HepG2 (cell line): ENCODE results near the gene EMC9. TPM values are rescaled to one million over a fixed set of nuclear protein-coding genes. Genes with fewer than 3 reads are reported as not detected.

Source experiments
- ARID4A ChIP-seq: sonication (generic); formaldehyde crosslinking; IDR thresholded peaks from 2 replicates; pipeline ENCODE4 v1.5.0; 2020; ENCODE audit warnings: mild to moderate bottlenecking, missing genetic modification reagents, borderline replicate concordance
- BRF2 ChIP-seq: sonication (generic); formaldehyde crosslinking; IDR thresholded peaks from 2 replicates; pipeline ENCODE4 v1.8.1; 2022; ENCODE audit warnings: mild to moderate bottlenecking, missing genetic modification reagents
- ELF4 ChIP-seq: sonication (generic); formaldehyde crosslinking; IDR thresholded peaks from 2 replicates; pipeline ENCODE4 v1.5.0; 2020; ENCODE audit warnings: missing genetic modification reagents, mild to moderate bottlenecking, moderate library complexity, borderline replicate concordance
- GFI1 ChIP-seq: sonication (generic); formaldehyde crosslinking; IDR thresholded peaks from 2 replicates; pipeline ENCODE4 v1.5.0; 2020; ENCODE audit warnings: missing genetic modification reagents, mild to moderate bottlenecking, borderline replicate concordance
- HNRNPLL ChIP-seq: fragments of 200-400 bp; formaldehyde crosslinking; IDR thresholded peaks from 2 replicates; pipeline ENCODE4 v1.6.1; 2017; ENCODE audit warnings: mild to moderate bottlenecking, low read depth, low read length; ENCODE audit not compliant: poor library complexity, severe bottlenecking
- HOXA9 ChIP-seq: sonication (generic); formaldehyde crosslinking; IDR thresholded peaks from 2 replicates; pipeline ENCODE4 v1.8.1; 2022; ENCODE audit warnings: missing genetic modification reagents, mild to moderate bottlenecking, moderate library complexity, borderline replicate concordance
- MTA1 ChIP-seq: sonication (generic); formaldehyde crosslinking; IDR thresholded peaks from 2 replicates; pipeline ENCODE4 v1.4.0; 2020; ENCODE audit warnings: missing genetic modification reagents, mild to moderate bottlenecking, borderline replicate concordance
- NFE2L1 ChIP-seq: sonication (generic); formaldehyde crosslinking; IDR thresholded peaks from 2 replicates; pipeline ENCODE4 v1.4.0; 2020; ENCODE audit warnings: missing genetic modification reagents, mild to moderate bottlenecking, borderline replicate concordance
- NRL ChIP-seq: sonication (generic); formaldehyde crosslinking; IDR thresholded peaks from 2 replicates; pipeline ENCODE4 v1.5.0; 2020; ENCODE audit warnings: missing genetic modification reagents, mild to moderate bottlenecking, moderate library complexity, borderline replicate concordance
- TP53 ChIP-seq: sonication (generic); formaldehyde crosslinking; conservative IDR thresholded peaks from 2 replicates; pipeline ENCODE4 v1.4.0; 2020; ENCODE audit warnings: missing genetic modification reagents
- U2AF1 ChIP-seq: fragments of 200-400 bp; formaldehyde crosslinking; optimal IDR thresholded peaks from 2 replicates; pipeline ENCODE3; 2017; ENCODE audit warnings: mild to moderate bottlenecking, low read depth, low read length
- ZFY ChIP-seq: sonication (generic); formaldehyde crosslinking; IDR thresholded peaks from 2 replicates; pipeline ENCODE4 v1.4.0; 2020; ENCODE audit warnings: missing genetic modification reagents
- ZNF24 ChIP-seq: fragments of 450-650 bp; IDR thresholded peaks from 2 replicates; pipeline ENCODE4 v1.6.1; 2017; ENCODE audit warnings: antibody characterized with exemption, mild to moderate bottlenecking
- ZNF331 ChIP-seq: sonication (generic); formaldehyde crosslinking; IDR thresholded peaks from 2 replicates; pipeline ENCODE4 v1.4.0; 2020; ENCODE audit warnings: missing genetic modification reagents
- ZNF34 ChIP-seq: sonication (generic); formaldehyde crosslinking; IDR thresholded peaks from 2 replicates; pipeline ENCODE4 v1.4.0; 2020; ENCODE audit warnings: mild to moderate bottlenecking, missing genetic modification reagents, borderline replicate concordance
- ZNF503 ChIP-seq: sonication (generic); formaldehyde crosslinking; IDR thresholded peaks from 2 replicates; pipeline ENCODE4 v1.4.0; 2020; ENCODE audit warnings: missing genetic modification reagents
- ZSCAN25 ChIP-seq: sonication (generic); formaldehyde crosslinking; IDR thresholded peaks from 2 replicates; pipeline ENCODE4 v1.8.0; 2022; ENCODE audit warnings: mild to moderate bottlenecking, missing genetic modification reagents
- ZSCAN9 ChIP-seq: IDR thresholded peaks from 2 replicates; pipeline ENCODE4 v1.6.1; 2016; ENCODE audit warnings: borderline replicate concordance
- polyA plus RNA-seq, 8 experiments: library from polyadenylated mRNA; depleted of rRNA in 3 of 8; stranded (reverse) in 7 of 8; unstranded in 1 of 8; fragments of >200 nt; fragmentation: Illumina TruSeq in 4 of 8; extraction: Trizol in 4 of 8; gene quantifications; 2 replicates each; pipeline versions ENCODE4 v1.2.1 to v1.2.3, GENCODE V29; 2011 to 2016; ENCODE audit warnings: low read depth in 4 of 8, missing spikeins in 1 of 8, mixed read lengths in 1 of 8; ENCODE audit not compliant: insufficient read depth in 1 of 8
- total RNA-seq, 5 experiments: library from RNA; depleted of rRNA; stranded (reverse); fragments of >200 nt; fragmentation: Illumina TruSeq; extraction: Trizol; gene quantifications; 2 replicates each; pipeline ENCODE4 v1.2.3, GENCODE V29; 2016; ENCODE audit warnings: low read depth in 1 of 5
- TF ChIP-seq, protein P1 (sequence below): sonication (generic); formaldehyde crosslinking; IDR thresholded peaks from 2 replicates; pipeline ENCODE4 v1.8.0; 2022; ENCODE audit warnings: missing genetic modification reagents, mild to moderate bottlenecking, inconsistent platforms, borderline replicate concordance

The EMC9 gene
- total and polyA plus RNA-seq, 2 of the 13 experiments (the other 11 are each of a cell fraction or from before 2014, with no cell fraction given) = 60.5 to 78.7 TPM

- TF ChIP-seq ZNF503 (CRISPR knock-in tag) = peak; percentile 92; the same call in 1 of the 2 replicates
- TF ChIP-seq ZSCAN25 = peak; percentile 97
- peak; percentile 47; the same call in 1 of the 2 replicates for TF ChIP-seq MTA1
- peak; percentile 92 for TF ChIP-seq TP53 (CRISPR knock-in tag)
- TF ChIP-seq HNRNPLL = peak; percentile 38
- peak; percentile 57; the same call in 1 of the 2 replicates for TF ChIP-seq ZNF34
- TF ChIP-seq ZNF24 = peak; percentile 54; the same call in 1 of the 2 replicates
- TF ChIP-seq ZNF331 (CRISPR knock-in tag) = peak; percentile 99
- TF ChIP-seq NRL (CRISPR knock-in tag) = peak; percentile 93
- TF ChIP-seq ZFY (CRISPR knock-in tag) = peak; percentile 83
- TF ChIP-seq BRF2 (CRISPR knock-in tag) = peak; percentile 56; the same call in 1 of the 2 replicates
- TF ChIP-seq ARID4A = peak; percentile 98
- peak; percentile 95 for TF ChIP-seq GFI1 (CRISPR knock-in tag)
- TF ChIP-seq HOXA9 (CRISPR knock-in tag) = no peak
- TF ChIP-seq, protein P1, sequence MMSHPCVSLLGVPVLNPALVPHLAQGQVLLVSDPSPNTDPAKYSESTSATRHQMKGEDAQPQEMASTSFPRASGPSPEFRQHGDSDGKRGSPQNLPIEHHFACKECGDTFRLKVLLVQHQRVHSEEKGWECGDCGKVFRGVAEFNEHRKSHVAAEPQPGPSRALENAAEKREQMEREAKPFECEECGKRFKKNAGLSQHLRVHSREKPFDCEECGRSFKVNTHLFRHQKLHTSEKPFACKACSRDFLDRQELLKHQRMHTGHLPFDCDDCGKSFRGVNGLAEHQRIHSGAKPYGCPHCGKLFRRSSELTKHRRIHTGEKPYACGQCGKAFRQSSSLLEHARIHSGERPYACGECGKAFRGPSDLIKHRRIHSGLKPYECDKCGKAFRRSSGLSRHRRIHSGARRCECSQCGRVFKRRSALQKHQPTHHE (CRISPR knock-in tag) = peak; percentile 87; the same call in 1 of the 2 replicates
- TF ChIP-seq NFE2L1 = no peak
- TF ChIP-seq U2AF1 = peak; percentile 100
- TF ChIP-seq ZSCAN9 = peak; percentile 98
- TF ChIP-seq ELF4 (CRISPR knock-in tag) = peak; percentile 38; the same call in 1 of the 2 replicates
These were observed 19.7 kb upstream of the EMC9 start, which contains the start of gene IRF9 (continued) for GRCh38 chr14:24160850-24161804.
